GM18951 (cell line): ENCODE measurements around the gene MRTFA.
"Not testable (repeated sequence)": the region's sequence is repeated elsewhere in the genome, so short reads cannot be mapped to it uniquely, and the experiment has no call there.

Source experiments
- POLR2A ChIP-seq: IDR thresholded peaks from 4 replicates; pipeline ENCODE4 v1.6.1; 2011; ENCODE audit warnings: mild to moderate bottlenecking; ENCODE audit not compliant: insufficient read length, insufficient read depth; ENCODE audit errors: extremely low read depth
- in situ Hi-C: fragments of 300-500 bp; cut with MboI; formaldehyde crosslinking; loops from one replicate; pipeline ENCODE4 v1.12.0; 2022; ENCODE audit warnings: low sequenced_read_pairs, mixed read lengths, inconsistent platforms; ENCODE audit not compliant: unreplicated experiment

The MRTFA gene

GRCh38 chr22:40504285-40505249 lies 132.0 kb downstream of the MRTFA start:
- in situ Hi-C loops, result no loop called here

DNA sequence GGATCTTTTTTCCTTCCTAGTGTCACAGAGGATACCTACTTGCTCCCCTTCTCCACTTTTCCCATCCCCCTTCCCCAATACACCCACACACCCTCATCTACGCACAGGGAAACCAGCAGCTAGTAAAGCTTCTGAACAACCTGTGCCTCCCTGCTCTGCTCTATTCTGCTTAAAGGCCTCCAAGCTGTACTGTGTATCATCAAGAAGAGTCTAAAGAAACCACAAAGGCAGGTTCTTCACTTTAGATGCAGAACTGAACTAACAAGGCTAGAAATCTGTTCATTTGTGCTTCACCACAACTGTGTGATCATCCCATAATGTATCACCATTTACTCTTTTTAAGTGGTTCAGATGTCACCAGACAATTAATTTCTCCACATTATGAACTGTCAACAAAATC lies 133.6 kb downstream of the MRTFA start:
- in situ Hi-C loops, result no loop called here
- TF ChIP-seq POLR2A, result no peak

More at GRCh38 chr22:40504285-40505249, 132.0 kb downstream of the MRTFA start:
- TF ChIP-seq POLR2A, result no peak

DNA sequence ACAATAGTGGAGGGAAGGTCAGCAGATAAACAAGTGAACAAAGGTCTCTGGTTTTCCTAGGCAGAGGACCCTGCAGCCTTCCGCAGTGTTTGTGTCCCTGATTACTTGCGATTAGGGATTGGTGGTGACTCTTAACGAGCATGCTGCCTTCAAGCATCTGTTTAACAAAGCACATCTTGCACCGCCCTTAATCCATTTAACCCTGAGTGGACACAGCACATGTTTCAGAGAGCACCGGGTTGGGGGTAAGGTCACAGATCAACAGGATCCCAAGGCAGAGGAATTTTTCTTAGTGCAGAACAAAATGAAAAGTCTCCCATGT lies 136.1 kb downstream of the MRTFA start:
- in situ Hi-C loops, result not testable (repeated sequence)

DNA sequence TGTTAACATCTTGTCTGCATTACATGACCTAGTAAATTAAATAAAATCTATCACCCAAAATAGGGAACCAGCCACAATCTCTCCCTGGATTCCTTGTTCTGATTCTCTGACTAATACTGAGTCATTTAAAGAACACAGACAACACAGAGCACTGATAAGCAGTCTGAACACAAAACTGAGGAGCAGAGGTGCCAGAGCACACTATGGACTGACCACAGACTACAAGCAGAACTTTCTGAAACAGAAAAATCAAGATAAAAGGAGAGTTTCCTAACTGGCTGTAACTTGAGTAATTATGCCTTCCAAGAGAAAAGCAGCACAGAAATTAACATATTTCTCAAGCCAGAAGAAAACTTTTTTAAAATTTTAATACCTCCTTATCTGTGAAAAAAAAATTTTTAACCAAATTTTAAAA lies 137.3 kb downstream of the MRTFA start:
- no peak for TF ChIP-seq POLR2A
- in situ Hi-C loops, result no loop called here

- no peak for TF ChIP-seq POLR2A
These were observed 137.9 kb downstream of the MRTFA start for GRCh38 chr22:40498420-40499208.

GRCh38 chr22:40493441-40493840 lies 143.1 kb downstream of the MRTFA start:
- no peak for TF ChIP-seq POLR2A
- in situ Hi-C loops, result no loop called here

More at GRCh38 chr22:40498420-40499208, 137.9 kb downstream of the MRTFA start:
- in situ Hi-C loops, result no loop called here

GRCh38 chr22:40491990-40492631 lies 144.4 kb downstream of the MRTFA start:
- in situ Hi-C loops, result no loop called here
- no peak for TF ChIP-seq POLR2A

DNA sequence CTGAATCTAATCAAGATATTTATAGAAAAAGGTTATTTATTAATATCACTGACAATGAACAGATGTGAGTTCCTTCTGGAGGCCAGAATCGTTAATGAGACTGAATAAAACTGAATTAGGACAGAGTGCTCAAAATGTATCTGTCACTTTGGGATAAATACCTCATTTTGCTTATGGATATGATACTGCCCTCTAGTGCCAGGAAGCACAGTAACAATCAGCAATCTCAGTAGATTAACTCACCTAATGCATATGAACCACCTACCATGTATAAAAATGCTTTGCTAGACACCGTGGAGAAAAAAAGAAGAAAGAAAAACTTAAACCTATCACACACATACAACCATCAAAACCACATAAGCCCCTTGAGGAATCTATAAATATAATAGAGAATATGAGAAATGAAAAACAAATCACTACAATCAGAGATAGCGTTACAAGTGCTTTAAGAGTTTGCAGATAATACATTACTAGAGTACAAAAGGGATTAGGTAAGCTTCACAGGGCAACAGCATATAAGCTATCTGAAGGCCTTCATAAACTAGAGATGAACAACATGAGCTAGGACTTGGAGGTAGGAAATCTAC lies 148.8 kb downstream of the MRTFA start:
- in situ Hi-C loops, result no loop called here
- no peak for TF ChIP-seq POLR2A

GRCh38 chr22:40486962-40487602 lies 149.4 kb downstream of the MRTFA start:
- in situ Hi-C loops, result no loop called here
- no peak for TF ChIP-seq POLR2A

- TF ChIP-seq POLR2A, result no peak
- in situ Hi-C loops, result no loop called here
These were observed 150.5 kb downstream of the MRTFA start for GRCh38 chr22:40485813-40486667.

- TF ChIP-seq POLR2A, result no peak
- in situ Hi-C loops, result no loop called here
These were observed 151.4 kb downstream of the MRTFA start for GRCh38 chr22:40484906-40485669.

- TF ChIP-seq POLR2A, result no peak
- in situ Hi-C loops, result no loop called here
These were observed 153.6 kb downstream of the MRTFA start for GRCh38 chr22:40482886-40483285.
